Measurements from ENCODE around the gene AMDHD1. TPM values are rescaled to one million over a fixed set of nuclear protein-coding genes. Genes with fewer than 3 reads are reported as not detected.

AMDHD1 gene
- total and polyA plus RNA-seq, 9 donors, result 0.08 to 0.27 (median 0.18) TPM

- Histone ChIP-seq H3K36me3 (ENCODE audit: control insufficient read depth, insufficient read depth, low read length) (no peaks in the 10 kb centered on the region), H3K9me3 (replicated peaks; ENCODE audit: control insufficient read depth, low read depth, low read length) (no peaks in the 10 kb centered on the region), H3K27me3 (ENCODE audit: control insufficient read depth, insufficient read depth, low read length) (no peaks in the 10 kb centered on the region), H3K4me3 (ENCODE audit: low read length) (no peak overlapping the region), H3K4me1 (ENCODE audit: control insufficient read depth, insufficient read depth, low read length) (no peaks in the 10 kb centered on the region), H3K27ac (ENCODE audit: low read length) (no peak overlapping the region)
- DNase-seq, result no peak
- WGBS (ENCODE audit: insufficient coverage), result 74% methylated on average over 8 of the region's 11 CpGs
Measured at GRCh38 chr12:95977764-95978305, 34.7 kb downstream of the AMDHD1 start.

DNA sequence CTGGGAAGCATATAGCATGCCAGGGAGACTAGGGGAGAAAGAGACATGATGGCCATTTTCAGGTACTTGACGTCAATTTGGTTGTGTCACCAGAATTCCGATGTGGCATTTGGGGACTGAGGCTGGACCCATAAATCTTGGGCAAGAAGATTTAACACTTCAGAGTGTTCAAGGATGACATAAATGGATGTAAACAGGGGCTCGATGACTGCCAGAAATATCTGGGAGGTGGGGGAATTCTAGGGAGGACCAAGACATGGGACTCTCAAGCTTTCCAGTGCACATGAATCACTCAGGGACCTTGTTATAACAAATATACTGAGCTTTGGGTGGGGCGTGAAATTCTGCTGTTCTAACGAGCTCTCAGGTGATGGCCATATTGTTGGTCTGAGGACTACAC is 35.2 kb downstream of the AMDHD1 start:
- DNase-seq, result no peak
- Histone ChIP-seq H3K27me3 (ENCODE audit: control insufficient read depth, insufficient read depth, low read length) (no peaks in the 10 kb centered on the region), H3K27ac (ENCODE audit: low read length) (no peak overlapping the region), H3K4me1 (ENCODE audit: control insufficient read depth, insufficient read depth, low read length) (no peaks in the 10 kb centered on the region), H3K9me3 (replicated peaks; ENCODE audit: control insufficient read depth, low read depth, low read length) (no peaks in the 10 kb centered on the region), H3K36me3 (ENCODE audit: control insufficient read depth, insufficient read depth, low read length) (no peaks in the 10 kb centered on the region), H3K4me3 (ENCODE audit: low read length) (no peak overlapping the region)
- 82% methylated on average over 2 of the region's 5 CpGs for WGBS (ENCODE audit: insufficient coverage)

DNA sequence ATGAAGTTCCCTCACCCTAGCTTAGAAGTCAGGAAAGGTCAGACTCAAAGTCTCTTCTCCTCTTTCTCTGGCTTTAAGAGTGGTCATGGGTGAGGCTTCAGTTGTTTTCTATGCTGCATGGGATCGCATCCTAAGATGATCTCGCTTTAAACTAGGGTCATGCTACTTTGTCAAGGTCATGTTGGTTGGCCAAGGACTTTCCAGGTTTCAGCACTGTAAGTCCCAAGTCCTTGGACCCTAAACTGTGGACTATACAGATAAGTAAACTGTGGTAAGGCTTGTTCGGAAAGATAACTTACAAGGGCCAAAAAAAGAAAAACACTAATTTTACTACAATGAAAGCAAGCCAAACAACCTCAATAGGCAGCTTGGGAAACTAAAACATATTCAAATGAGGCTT is 35.6 kb downstream of the AMDHD1 start:
- no peaks in the 10 kb centered on the region for H3K27me3 ChIP-seq (ENCODE audit: control insufficient read depth, insufficient read depth, low read length)
- no peaks in the 10 kb centered on the region for H3K9me3 ChIP-seq (replicated peaks; ENCODE audit: control insufficient read depth, low read depth, low read length)
- DNase-seq, result no peak
- H3K27ac ChIP-seq (ENCODE audit: low read length), result no peak overlapping the region
- no peaks in the 10 kb centered on the region for H3K4me1 ChIP-seq (ENCODE audit: control insufficient read depth, insufficient read depth, low read length)
- no peak overlapping the region for H3K4me3 ChIP-seq (ENCODE audit: low read length)
- WGBS (ENCODE audit: insufficient coverage), result no CpG with 5 or more reads among the region's 3 CpGs
- H3K36me3 ChIP-seq (ENCODE audit: control insufficient read depth, insufficient read depth, low read length), result no peaks in the 10 kb centered on the region

GRCh38 chr12:95980437-95980836 is 37.3 kb downstream of the AMDHD1 start:
- Histone ChIP-seq H3K27me3 (ENCODE audit: control insufficient read depth, insufficient read depth, low read length) (no peaks in the 10 kb centered on the region), H3K36me3 (ENCODE audit: control insufficient read depth, insufficient read depth, low read length) (no peaks in the 10 kb centered on the region), H3K27ac (ENCODE audit: low read length) (no peak overlapping the region), H3K9me3 (replicated peaks; ENCODE audit: control insufficient read depth, low read depth, low read length) (no peaks in the 10 kb centered on the region), H3K4me3 (ENCODE audit: low read length) (no peak overlapping the region), H3K4me1 (ENCODE audit: control insufficient read depth, insufficient read depth, low read length) (no peaks in the 10 kb centered on the region)
- DNase-seq, result no peak
- no CpG with 5 or more reads among the region's 5 CpGs for WGBS (ENCODE audit: insufficient coverage)

DNA sequence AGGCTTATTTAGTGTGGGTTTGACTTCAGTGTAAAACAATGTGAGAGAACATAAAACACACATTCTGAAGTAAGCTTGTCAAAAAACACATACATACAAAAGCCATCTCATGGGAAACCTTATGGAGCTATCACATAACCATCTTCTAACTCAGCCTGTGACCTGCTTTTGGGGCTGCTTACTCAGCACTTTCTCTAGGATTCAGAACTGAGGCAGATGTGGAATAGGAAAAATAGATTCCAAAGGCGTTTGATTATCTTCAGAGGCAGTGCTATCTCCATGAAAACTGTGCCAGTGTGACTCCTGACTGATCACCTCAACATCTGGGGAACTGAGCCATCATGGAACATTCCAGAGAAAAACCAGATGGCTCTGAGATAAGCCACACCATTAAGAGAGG is 39.5 kb downstream of the AMDHD1 start:
- no peak overlapping the region for H3K4me3 ChIP-seq (ENCODE audit: low read length)
- no peak for DNase-seq
- no peaks in the 10 kb centered on the region for H3K36me3 ChIP-seq (ENCODE audit: control insufficient read depth, insufficient read depth, low read length)
- 83% methylated on average over 1 of the region's 1 CpG for WGBS (ENCODE audit: insufficient coverage)
- no peaks in the 10 kb centered on the region for H3K27me3 ChIP-seq (ENCODE audit: control insufficient read depth, insufficient read depth, low read length)
- no peaks in the 10 kb centered on the region for H3K9me3 ChIP-seq (replicated peaks; ENCODE audit: control insufficient read depth, low read depth, low read length)
- H3K4me1 ChIP-seq (ENCODE audit: control insufficient read depth, insufficient read depth, low read length), result no peaks in the 10 kb centered on the region
- H3K27ac ChIP-seq (ENCODE audit: low read length), result no peak overlapping the region

DNA sequence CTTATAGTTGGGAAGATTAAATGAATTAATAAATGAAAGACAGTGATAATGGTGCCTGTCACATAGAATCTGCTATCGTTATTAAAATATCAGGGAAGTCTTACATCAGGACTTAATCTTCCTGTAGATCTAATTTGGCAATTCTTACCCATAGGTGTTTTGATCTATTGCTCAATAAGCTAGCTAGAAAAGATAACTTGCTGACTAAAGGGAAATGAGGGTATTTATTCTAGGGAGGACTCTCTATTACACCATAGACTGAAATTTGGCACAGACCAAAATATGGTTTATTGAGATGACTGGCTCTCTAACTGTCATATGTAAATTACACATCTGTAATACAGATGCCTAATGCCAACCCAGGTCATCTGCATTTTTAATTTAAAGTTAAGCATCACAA is 41.6 kb downstream of the AMDHD1 start:
- no peak overlapping the region for H3K4me3 ChIP-seq (ENCODE audit: low read length)
- H3K4me1 ChIP-seq (ENCODE audit: control insufficient read depth, insufficient read depth, low read length), result no peaks in the 10 kb centered on the region
- H3K9me3 ChIP-seq (replicated peaks; ENCODE audit: control insufficient read depth, low read depth, low read length), result no peaks in the 10 kb centered on the region
- no CpG with 5 or more reads among the region's 1 CpG for WGBS (ENCODE audit: insufficient coverage)
- no peak overlapping the region for H3K27ac ChIP-seq (ENCODE audit: low read length)
- no peak for DNase-seq
- no peaks in the 10 kb centered on the region for H3K27me3 ChIP-seq (ENCODE audit: control insufficient read depth, insufficient read depth, low read length)
- H3K36me3 ChIP-seq (ENCODE audit: control insufficient read depth, insufficient read depth, low read length), result no peaks in the 10 kb centered on the region

GRCh38 chr12:95986635-95987570 is 43.8 kb downstream of the AMDHD1 start:
- Histone ChIP-seq H3K36me3 (ENCODE audit: control insufficient read depth, insufficient read depth, low read length) (no peaks in the 10 kb centered on the region), H3K4me1 (ENCODE audit: control insufficient read depth, insufficient read depth, low read length) (no peaks in the 10 kb centered on the region), H3K27me3 (ENCODE audit: control insufficient read depth, insufficient read depth, low read length) (no peaks in the 10 kb centered on the region), H3K4me3 (ENCODE audit: low read length) (no peak overlapping the region), H3K9me3 (replicated peaks; ENCODE audit: control insufficient read depth, low read depth, low read length) (no peaks in the 10 kb centered on the region), H3K27ac (ENCODE audit: low read length) (no peak overlapping the region)
- peak; percentile 52 for DNase-seq
- WGBS (ENCODE audit: insufficient coverage), result 78% methylated on average over 5 of the region's 14 CpGs

- Histone ChIP-seq H3K27me3 (ENCODE audit: control insufficient read depth, insufficient read depth, low read length) (no peaks in the 10 kb centered on the region), H3K4me1 (ENCODE audit: control insufficient read depth, insufficient read depth, low read length) (no peaks in the 10 kb centered on the region), H3K4me3 (ENCODE audit: low read length) (no peak overlapping the region), H3K9me3 (replicated peaks; ENCODE audit: control insufficient read depth, low read depth, low read length) (no peaks in the 10 kb centered on the region), H3K27ac (ENCODE audit: low read length) (no peak overlapping the region), H3K36me3 (ENCODE audit: control insufficient read depth, insufficient read depth, low read length) (no peaks in the 10 kb centered on the region)
- DNase-seq, result no peak
- 83% methylated on average over 5 of the region's 11 CpGs for WGBS (ENCODE audit: insufficient coverage)
Measured at GRCh38 chr12:95988506-95989275, 45.6 kb downstream of the AMDHD1 start.

DNA sequence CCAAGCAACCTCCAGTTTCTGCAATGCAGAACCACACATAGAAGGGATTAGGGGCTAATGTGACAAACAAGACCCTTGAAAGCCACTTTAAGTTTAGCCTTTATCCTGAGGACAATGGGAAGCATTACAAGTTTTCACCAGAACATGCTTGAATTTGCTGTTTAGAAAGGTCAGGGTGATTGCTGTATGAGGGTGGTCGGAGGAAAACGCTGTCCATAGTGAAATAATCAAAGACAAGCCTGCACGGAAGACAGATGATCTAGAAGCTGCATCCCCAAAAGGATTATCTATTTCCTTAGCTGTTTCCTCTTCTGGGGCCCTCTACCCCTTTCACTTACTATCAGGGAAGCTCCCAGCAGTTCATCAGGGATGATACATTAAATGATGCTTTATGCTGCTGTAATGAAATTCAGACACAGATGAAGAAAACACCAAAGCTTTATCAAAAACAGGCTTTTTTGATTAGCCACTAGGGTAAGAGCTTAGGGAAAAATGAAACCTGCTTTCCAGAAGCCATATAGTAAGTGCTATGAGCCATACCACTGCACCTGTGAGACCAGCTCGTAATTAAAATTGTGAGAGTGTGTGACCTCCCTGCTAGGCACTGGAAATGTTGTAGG is 46.5 kb downstream of the AMDHD1 start:
- no peaks in the 10 kb centered on the region for H3K36me3 ChIP-seq (ENCODE audit: control insufficient read depth, insufficient read depth, low read length)
- H3K27me3 ChIP-seq (ENCODE audit: control insufficient read depth, insufficient read depth, low read length), result no peaks in the 10 kb centered on the region
- no peak overlapping the region for H3K27ac ChIP-seq (ENCODE audit: low read length)
- DNase-seq, result peak; percentile 7
- H3K4me3 ChIP-seq (ENCODE audit: low read length), result no peak overlapping the region
- no peaks in the 10 kb centered on the region for H3K9me3 ChIP-seq (replicated peaks; ENCODE audit: control insufficient read depth, low read depth, low read length)
- 80% methylated on average over 1 of the region's 4 CpGs for WGBS (ENCODE audit: insufficient coverage)
- H3K4me1 ChIP-seq (ENCODE audit: control insufficient read depth, insufficient read depth, low read length), result no peaks in the 10 kb centered on the region

- H3K36me3 ChIP-seq (ENCODE audit: control insufficient read depth, insufficient read depth, low read length), result no peaks in the 10 kb centered on the region
- no peak for DNase-seq
- no peak overlapping the region for H3K4me3 ChIP-seq (ENCODE audit: low read length)
- H3K27ac ChIP-seq (ENCODE audit: low read length), result no peak overlapping the region
- H3K27me3 ChIP-seq (ENCODE audit: control insufficient read depth, insufficient read depth, low read length), result no peaks in the 10 kb centered on the region
- no peaks in the 10 kb centered on the region for H3K4me1 ChIP-seq (ENCODE audit: control insufficient read depth, insufficient read depth, low read length)
- 52% methylated on average over 3 of the region's 7 CpGs for WGBS (ENCODE audit: insufficient coverage)
- H3K9me3 ChIP-seq (replicated peaks; ENCODE audit: control insufficient read depth, low read depth, low read length), result no peaks in the 10 kb centered on the region
Measured at GRCh38 chr12:95990136-95990535, 47.0 kb downstream of the AMDHD1 start.

All from muscle of leg (tissue), 11 donors.